ENCODE results near the gene ROR1. TPM values are rescaled to one million over a fixed set of nuclear protein-coding genes. Genes with fewer than 3 reads are reported as not detected.

Gene ROR1
- total and polyA plus RNA-seq, 2 donors (not counting 1 experiment from before 2014, with no cell fraction given): 0.46 to 16.0 TPM

GRCh38 chr1:63966016-63966415, 192.2 kb downstream of the ROR1 start:
- H3K4me3 Mint-ChIP-seq: no peak overlapping the region

GRCh38 chr1:63967901-63968300, 194.1 kb downstream of the ROR1 start:
- H4K20me1 ChIP-seq (ENCODE audit: control insufficient read depth, insufficient read depth, low read length, poor library complexity, severe bottlenecking): no peaks in the 10 kb centered on the region
- Mint-ChIP-seq H3K4me3 (no peak overlapping the region), H3K9me3 (ENCODE audit: insufficient read depth) (no peaks in the 10 kb centered on the region), H3K27ac (no peak overlapping the region), H3K27me3 (peaks cover 8% of the 10 kb centered on the region), H3K4me1 (no peaks in the 10 kb centered on the region)
- no peak overlapping the region for H3K9ac ChIP-seq (ENCODE audit: low read length)
- H3K27me3 ChIP-seq (replicated peaks in 1 of 4; ENCODE audit: control extremely low read depth in 1 of 4, control insufficient read depth in 3 of 4, insufficient read depth in 4 of 4, low read length in 3 of 4): no peaks in the 10 kb centered on the region
- ATAC-seq (ENCODE audit: low read depth) (no peak), DNase-seq (no peak)
- no peaks in the 10 kb centered on the region for H3K79me2 ChIP-seq (ENCODE audit: control insufficient read depth, insufficient read depth, low read length)
- H3K9me3 ChIP-seq (ENCODE audit: control extremely low read depth in 1 of 3, control insufficient read depth in 2 of 3, insufficient read depth in 1 of 3, low read length in 2 of 3): peaks cover 0 to 2% (median 0%) of the 10 kb centered on the region in 3 donors
- H3K4me2 ChIP-seq (replicated peaks; ENCODE audit: low read depth, low read length, poor library complexity, severe bottlenecking): no peak overlapping the region
- POLR2A ChIA-PET: no interaction called here
- WGBS (ENCODE audit: insufficient coverage): no CpG with 5 or more reads among the region's 3 CpGs
- H3K4me1 ChIP-seq (ENCODE audit: control insufficient read depth in 2 of 2, insufficient read depth in 2 of 2, low read length in 2 of 2): no peaks in the 10 kb centered on the region
- H2AFZ ChIP-seq (ENCODE audit: insufficient read depth, low read depth, low read length, poor library complexity, severe bottlenecking): no peak overlapping the region
- CTCF ChIA-PET: no interaction called here
- H3K27ac ChIP-seq (ENCODE audit: low read length in 2 of 2): no peak overlapping the region
- H3K36me3 ChIP-seq (replicated peaks in 1 of 2; ENCODE audit: control extremely low read depth in 1 of 2, control insufficient read depth in 1 of 2, extremely low read depth in 1 of 2, insufficient read depth in 2 of 2, low read length in 1 of 2): no peaks in the 10 kb centered on the region
- intact Hi-C loops (cut with micrococcal nuclease): no loop called here
- TF ChIP-seq CTCF (IDR thresholded peaks at IDR 0.05) (no peak), EZH2 (IDR thresholded peaks at IDR 0.05; ENCODE audit: borderline replicate concordance, insufficient read depth, low read depth, low read length, poor library complexity, severe bottlenecking) (no peak)
- H3K4me3 ChIP-seq (ENCODE audit: control extremely low read depth in 1 of 5, extremely low read depth in 1 of 5, insufficient read depth in 1 of 5, low read depth in 2 of 5, low read length in 4 of 5): no peak overlapping the region

More at GRCh38 chr1:63966016-63966415, 192.2 kb downstream of the ROR1 start:
- TF ChIP-seq EZH2 (IDR thresholded peaks at IDR 0.05; ENCODE audit: borderline replicate concordance, insufficient read depth, low read depth, low read length, poor library complexity, severe bottlenecking) (no peak), CTCF (IDR thresholded peaks at IDR 0.05) (no peak)
- Histone ChIP-seq H3K4me3 (ENCODE audit: control extremely low read depth in 1 of 5, extremely low read depth in 1 of 5, insufficient read depth in 1 of 5, low read depth in 2 of 5, low read length in 4 of 5) (no peak overlapping the region), H3K9me3 (ENCODE audit: control extremely low read depth in 1 of 3, control insufficient read depth in 2 of 3, insufficient read depth in 1 of 3, low read length in 2 of 3) (no peaks in the 10 kb centered on the region), H4K20me1 (ENCODE audit: control insufficient read depth, insufficient read depth, low read length, poor library complexity, severe bottlenecking) (no peaks in the 10 kb centered on the region), H3K36me3 (replicated peaks in 1 of 2; ENCODE audit: control extremely low read depth in 1 of 2, control insufficient read depth in 1 of 2, extremely low read depth in 1 of 2, insufficient read depth in 2 of 2, low read length in 1 of 2) (no peaks in the 10 kb centered on the region), H3K4me1 (ENCODE audit: control insufficient read depth in 2 of 2, insufficient read depth in 2 of 2, low read length in 2 of 2) (no peaks in the 10 kb centered on the region), H2AFZ (ENCODE audit: insufficient read depth, low read depth, low read length, poor library complexity, severe bottlenecking) (no peak overlapping the region), H3K27me3 (replicated peaks in 1 of 4; ENCODE audit: control extremely low read depth in 1 of 4, control insufficient read depth in 3 of 4, insufficient read depth in 4 of 4, low read length in 3 of 4) (no peaks in the 10 kb centered on the region), H3K4me2 (replicated peaks; ENCODE audit: low read depth, low read length, poor library complexity, severe bottlenecking) (no peak overlapping the region), H3K79me2 (ENCODE audit: control insufficient read depth, insufficient read depth, low read length) (no peaks in the 10 kb centered on the region), H3K9ac (ENCODE audit: low read length) (no peak overlapping the region), H3K27ac (ENCODE audit: low read length in 2 of 2) (no peak overlapping the region)
- DNase-seq: no peak
- H3K4me1 Mint-ChIP-seq: no peaks in the 10 kb centered on the region
- no peak for ATAC-seq (ENCODE audit: low read depth)
- ChIA-PET POLR2A (no interaction called here), CTCF (interaction anchor here (0.9 kb wide), 1 partner anchor 170 kb away, joined by 3 read pairs; no protein-coding TSS in a partner anchor)
- H3K27me3 Mint-ChIP-seq: peaks cover 8% of the 10 kb centered on the region
- intact Hi-C loops (cut with micrococcal nuclease): no loop called here
- H3K9me3 Mint-ChIP-seq (ENCODE audit: insufficient read depth): no peaks in the 10 kb centered on the region
- 62% methylated on average over 12 of the region's 12 CpGs for WGBS (ENCODE audit: insufficient coverage)
- no peak overlapping the region for H3K27ac Mint-ChIP-seq
